ENCODE data around the gene EPS15.
"Not testable (repeated sequence)": the region's sequence is repeated elsewhere in the genome, so short reads cannot be mapped to it uniquely, and the experiment has no call there.

EPS15 gene

GRCh38 chr1:51543858-51544257, 24.8 kb upstream of the EPS15 start:
- in situ Hi-C loops (cut with HindIII; ENCODE audit: low sequenced_read_pairs) = loop anchor here (5.0 kb wide), 1 partner anchor 37 kb away; no protein-coding TSS in a partner anchor

GRCh38 chr1:51542158-51542953, 23.3 kb upstream of the EPS15 start:
- in situ Hi-C loops (cut with HindIII; ENCODE audit: low sequenced_read_pairs) = loop anchor here (5.0 kb wide), 1 partner anchor 35 kb away; no protein-coding TSS in a partner anchor

- in situ Hi-C loops (cut with HindIII; ENCODE audit: low sequenced_read_pairs) = loop anchor here (5.0 kb wide), 1 partner anchor 34 kb away; no protein-coding TSS in a partner anchor
Measured at GRCh38 chr1:51541313-51542050, 22.4 kb upstream of the EPS15 start.

GRCh38 chr1:51537568-51537967, 18.5 kb upstream of the EPS15 start:
- in situ Hi-C loops (cut with HindIII; ENCODE audit: low sequenced_read_pairs) = no loop called here

- in situ Hi-C loops (cut with HindIII; ENCODE audit: low sequenced_read_pairs) = no loop called here
Measured at GRCh38 chr1:51535006-51535592, 16.0 kb upstream of the EPS15 start.

- in situ Hi-C loops (cut with HindIII; ENCODE audit: low sequenced_read_pairs) = no loop called here
Measured at GRCh38 chr1:51534447-51534846, 15.4 kb upstream of the EPS15 start.

- in situ Hi-C loops (cut with HindIII; ENCODE audit: low sequenced_read_pairs) = no loop called here
Measured at GRCh38 chr1:51532853-51533252, 13.8 kb upstream of the EPS15 start.

GRCh38 chr1:51530447-51530846, 11.4 kb upstream of the EPS15 start:
- in situ Hi-C loops (cut with HindIII; ENCODE audit: low sequenced_read_pairs) = not testable (repeated sequence)

- in situ Hi-C loops (cut with HindIII; ENCODE audit: low sequenced_read_pairs) = no loop called here
Measured at GRCh38 chr1:51527144-51527543, 8.1 kb upstream of the EPS15 start.

GRCh38 chr1:51526248-51526647, 7.2 kb upstream of the EPS15 start:
- in situ Hi-C loops (cut with HindIII; ENCODE audit: low sequenced_read_pairs) = no loop called here

- in situ Hi-C loops (cut with HindIII; ENCODE audit: low sequenced_read_pairs) = no loop called here
Measured at GRCh38 chr1:51525295-51525694, 6.2 kb upstream of the EPS15 start.

GRCh38 chr1:51524817-51525216, 5.8 kb upstream of the EPS15 start:
- in situ Hi-C loops (cut with HindIII; ENCODE audit: low sequenced_read_pairs) = no loop called here

- in situ Hi-C loops (cut with HindIII; ENCODE audit: low sequenced_read_pairs) = no loop called here
Measured at GRCh38 chr1:51523931-51524330, 4.9 kb upstream of the EPS15 start.

- in situ Hi-C loops (cut with HindIII; ENCODE audit: low sequenced_read_pairs) = no loop called here
Measured at GRCh38 chr1:51520700-51521248, 1.7 kb upstream of the EPS15 start.

- in situ Hi-C loops (cut with HindIII; ENCODE audit: low sequenced_read_pairs) = no loop called here
Measured at GRCh38 chr1:51519865-51520699, 1.0 kb upstream of the EPS15 start.

GRCh38 chr1:51518586-51519047, 449 bp downstream of the EPS15 start:
- in situ Hi-C loops (cut with HindIII; ENCODE audit: low sequenced_read_pairs) = no loop called here

- in situ Hi-C loops (cut with HindIII; ENCODE audit: low sequenced_read_pairs) = no loop called here
Measured at GRCh38 chr1:51518033-51518585, 957 bp downstream of the EPS15 start.

GRCh38 chr1:51517361-51518032, 1.6 kb downstream of the EPS15 start:
- in situ Hi-C loops (cut with HindIII; ENCODE audit: low sequenced_read_pairs) = no loop called here

GRCh38 chr1:51516649-51517158, 2.4 kb downstream of the EPS15 start:
- in situ Hi-C loops (cut with HindIII; ENCODE audit: low sequenced_read_pairs) = no loop called here

Data from endothelial cell of hepatic sinusoid (primary cell).